ENCODE results near the gene MRPL14.
"Not testable (repeated sequence)": the region's sequence is repeated elsewhere in the genome, so short reads cannot be mapped to it uniquely, and the experiment has no call there.

The MRPL14 gene

DNA sequence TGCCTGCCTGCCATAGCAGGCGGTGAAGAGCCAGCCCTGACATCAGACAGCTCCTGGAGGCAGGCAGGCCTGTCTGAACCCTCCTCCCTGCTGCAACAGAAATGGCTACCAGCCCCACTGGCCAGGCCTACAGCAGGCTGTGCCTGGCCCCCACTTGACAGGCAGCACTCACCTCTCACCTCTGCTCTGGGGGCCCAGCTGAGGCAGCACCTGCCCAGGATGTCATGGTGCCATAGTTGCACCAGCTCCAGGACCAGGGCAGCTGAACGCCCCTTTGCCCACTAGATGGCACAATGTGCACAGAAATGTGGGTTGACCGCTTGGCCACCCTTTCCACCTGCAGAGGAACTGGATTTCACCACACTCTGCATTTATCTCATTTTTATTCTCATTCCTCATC, 30.6 kb downstream of the MRPL14 start:
- DNase-seq, result peak; percentile 57

DNA sequence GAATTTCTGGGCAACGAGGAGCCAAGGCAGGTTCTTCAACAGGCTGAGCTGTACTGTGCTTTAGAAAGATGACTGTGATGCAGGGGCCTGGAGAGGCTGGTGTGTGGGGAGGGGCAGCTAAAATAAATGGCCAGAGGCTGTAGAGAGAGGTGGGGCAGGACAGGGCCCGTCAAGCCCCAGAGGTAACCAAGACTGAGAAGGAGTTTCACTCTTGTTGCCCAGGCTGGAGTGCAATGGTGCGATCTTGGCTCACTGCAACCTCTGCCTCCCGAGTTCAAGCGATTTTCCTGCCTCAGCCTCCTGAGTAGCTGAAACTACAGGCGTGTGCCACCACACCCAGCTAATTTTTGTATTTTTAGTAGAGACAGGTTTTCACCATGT, 32.0 kb downstream of the MRPL14 start:
- DNase-seq, result not testable (repeated sequence)

DNA sequence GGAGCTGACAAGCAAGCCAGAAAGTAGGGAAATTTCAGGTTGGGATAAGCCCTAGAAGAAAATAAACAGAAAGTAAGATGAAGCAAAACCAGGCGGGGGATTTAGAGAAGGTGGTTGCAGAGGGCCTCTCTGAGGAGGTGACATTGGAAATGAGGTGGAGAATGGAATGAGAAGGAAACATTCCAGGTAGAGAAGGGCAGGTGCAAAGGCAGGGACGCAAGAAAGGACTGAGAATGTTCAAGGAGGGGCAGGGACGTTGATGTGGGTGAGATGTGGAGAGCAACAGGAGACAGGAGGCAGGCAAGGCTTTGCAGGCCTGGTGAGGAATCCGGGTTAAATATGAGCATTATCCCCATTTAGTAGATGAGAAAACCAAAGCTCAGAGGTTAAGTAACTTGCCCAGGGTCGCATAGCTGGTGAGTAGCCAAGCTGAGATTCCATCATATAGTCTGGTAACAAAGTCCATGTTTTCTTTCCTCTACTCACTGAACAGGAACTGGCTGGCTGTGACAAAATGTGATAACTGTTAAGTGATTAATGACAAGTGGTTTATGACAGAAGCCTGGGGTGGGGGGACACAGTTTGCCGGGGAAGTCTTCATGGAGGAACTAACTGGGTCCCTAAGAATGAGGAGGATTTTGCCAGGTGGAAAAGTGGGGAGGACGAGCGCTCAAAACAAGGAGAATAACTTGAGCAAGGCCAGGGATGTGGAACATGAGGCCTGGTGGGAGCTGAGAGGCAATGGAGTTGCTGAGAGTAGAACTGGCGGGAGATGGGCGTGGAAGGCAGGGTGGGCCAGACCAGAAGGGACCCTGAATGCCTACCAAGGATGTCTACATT, 32.6 kb downstream of the MRPL14 start:
- DNase-seq, result no peak

DNA sequence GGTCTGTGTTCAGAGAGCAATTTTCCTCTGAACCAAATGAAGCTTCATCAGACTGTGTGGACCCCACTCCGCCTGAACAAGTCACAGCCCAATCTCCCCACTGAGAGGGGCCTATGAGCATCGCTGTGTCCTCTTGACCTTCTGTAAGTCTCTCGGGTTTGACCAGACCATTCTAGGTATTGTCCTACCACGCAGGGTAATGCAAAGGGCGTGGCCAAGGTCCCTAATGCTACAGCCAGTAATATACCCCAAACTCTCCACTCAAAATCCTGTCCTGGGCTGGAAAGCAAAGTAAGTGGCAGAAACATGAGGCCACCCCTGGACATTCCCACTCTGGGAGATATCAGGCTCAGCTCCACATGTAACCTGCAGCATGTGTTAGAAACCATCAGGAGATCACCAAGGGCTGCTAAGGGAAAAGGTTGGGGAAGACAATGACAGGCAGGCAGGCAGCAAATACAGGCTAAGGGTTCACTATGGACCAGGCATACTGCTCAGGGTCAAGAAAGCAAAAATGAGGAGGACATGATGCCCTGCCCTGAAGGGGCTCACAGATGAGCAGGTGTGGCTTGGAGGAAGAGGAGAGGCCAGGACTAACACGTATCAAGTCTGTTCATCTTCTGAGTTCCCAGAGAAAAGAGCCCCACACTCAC, 33.4 kb downstream of the MRPL14 start:
- no peak for DNase-seq

DNA sequence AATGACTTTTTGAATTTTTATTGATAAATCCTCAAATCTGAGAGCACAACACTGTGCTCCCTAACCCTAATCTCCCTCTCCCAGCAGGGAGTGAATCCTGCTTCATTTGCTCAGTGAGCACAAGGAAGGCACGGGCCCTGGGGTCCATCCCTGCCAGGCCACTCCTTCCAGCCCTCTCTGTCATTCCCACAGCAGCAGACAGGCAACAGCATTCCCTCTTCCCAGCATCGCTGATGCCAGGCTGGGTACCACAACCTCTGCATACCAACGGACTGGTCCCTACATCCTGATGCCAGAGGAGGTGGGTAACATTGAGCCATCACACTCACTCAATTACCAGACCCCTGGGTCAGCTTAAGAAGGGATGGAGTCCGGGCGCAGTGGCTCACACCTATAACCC, 34.2 kb downstream of the MRPL14 start:
- no peak for DNase-seq

- DNase-seq, result no peak
Measured at GRCh38 chr6:44091981-44092884, 35.0 kb downstream of the MRPL14 start.

DNA sequence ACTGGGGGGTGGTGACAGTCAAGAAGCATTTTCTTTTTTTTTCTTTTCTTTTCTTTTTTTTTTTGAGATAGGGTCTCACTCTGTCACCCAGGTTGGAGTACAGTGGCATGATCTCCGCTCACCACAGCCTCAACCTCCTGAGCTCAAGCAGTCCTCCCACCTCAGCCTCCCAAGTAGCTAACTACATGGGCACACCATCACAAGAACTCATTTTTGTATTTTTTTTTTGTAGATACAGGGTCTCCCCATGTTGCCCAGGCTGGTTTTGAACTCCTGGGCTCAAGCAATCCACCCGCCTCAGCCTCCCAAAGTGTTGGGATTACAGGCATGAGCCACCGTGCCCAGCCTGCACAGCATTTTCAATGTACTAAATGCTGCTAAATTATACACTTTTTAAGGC, 35.9 kb downstream of the MRPL14 start:
- not testable (repeated sequence) for DNase-seq

DNA sequence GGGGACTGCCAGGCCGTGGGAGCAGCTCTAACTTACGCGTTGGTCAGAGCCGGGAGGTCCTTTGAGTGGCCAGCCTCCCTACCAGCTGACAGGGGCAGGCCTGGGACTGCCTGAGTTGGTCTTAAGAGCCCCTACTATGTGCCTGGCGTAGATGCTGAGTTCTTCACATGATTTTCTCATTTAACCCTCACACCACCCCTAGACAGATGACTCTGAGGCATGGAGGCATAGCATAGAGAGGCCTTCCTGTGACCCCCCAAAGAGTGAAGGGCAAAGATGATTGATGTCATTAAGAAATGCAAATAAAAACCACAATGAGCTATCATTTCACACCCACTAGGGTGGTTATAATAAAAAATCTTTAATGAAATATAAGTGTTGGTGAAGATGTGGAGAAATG, 36.8 kb downstream of the MRPL14 start:
- no peak for DNase-seq

- DNase-seq, result no peak
Measured at GRCh38 chr6:44088827-44089590, 38.2 kb downstream of the MRPL14 start.

GRCh38 chr6:44087623-44088022, 39.6 kb downstream of the MRPL14 start:
- DNase-seq, result no peak

GRCh38 chr6:44086931-44087574, 40.2 kb downstream of the MRPL14 start:
- DNase-seq, result no peak

GRCh38 chr6:44085219-44085618, 42.0 kb downstream of the MRPL14 start:
- no peak for DNase-seq

GRCh38 chr6:44084231-44085014, 42.8 kb downstream of the MRPL14 start:
- no peak for DNase-seq

DNA sequence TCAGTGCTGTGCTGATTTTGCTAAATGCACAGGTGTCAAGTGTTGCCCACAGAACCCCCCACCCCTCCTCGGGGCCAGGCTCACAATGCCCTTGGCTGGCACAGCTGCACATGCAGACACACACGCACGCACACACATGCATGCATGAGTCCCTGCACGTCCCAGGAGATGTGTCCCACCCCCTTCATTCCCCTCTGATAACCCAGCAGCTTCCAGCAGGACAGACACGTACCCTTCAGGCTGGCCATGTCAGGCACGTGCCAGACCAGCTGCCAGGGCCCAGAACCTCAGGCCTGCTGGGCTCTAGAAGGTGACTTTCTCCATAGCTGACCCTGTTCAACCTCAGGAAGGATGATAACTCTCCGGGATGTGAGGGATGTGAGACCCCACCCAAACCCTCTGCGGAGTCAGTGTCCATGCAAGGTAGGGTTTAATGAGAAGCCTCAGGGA, 44.4 kb downstream of the MRPL14 start:
- no peak for DNase-seq

DNA sequence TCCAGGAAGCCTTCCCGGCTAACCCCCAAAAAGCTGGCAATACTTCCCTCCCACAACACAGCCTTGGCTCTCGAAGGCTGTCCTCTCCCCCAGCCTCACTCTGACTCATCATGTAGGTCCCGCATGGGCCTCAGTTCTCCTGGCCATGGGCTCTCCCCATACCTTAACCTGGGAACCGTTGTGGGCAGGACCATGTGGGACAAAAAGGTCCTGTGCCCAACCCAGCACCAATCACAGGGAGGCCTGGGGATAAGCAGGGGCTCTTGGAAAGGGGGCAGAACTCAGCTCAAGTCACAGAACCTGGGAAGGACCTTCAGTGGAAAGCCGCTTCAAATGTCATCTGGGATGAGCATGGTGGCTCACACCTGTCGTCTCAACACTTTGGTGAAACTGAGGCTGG, 45.5 kb downstream of the MRPL14 start:
- no peak for DNase-seq

DNA sequence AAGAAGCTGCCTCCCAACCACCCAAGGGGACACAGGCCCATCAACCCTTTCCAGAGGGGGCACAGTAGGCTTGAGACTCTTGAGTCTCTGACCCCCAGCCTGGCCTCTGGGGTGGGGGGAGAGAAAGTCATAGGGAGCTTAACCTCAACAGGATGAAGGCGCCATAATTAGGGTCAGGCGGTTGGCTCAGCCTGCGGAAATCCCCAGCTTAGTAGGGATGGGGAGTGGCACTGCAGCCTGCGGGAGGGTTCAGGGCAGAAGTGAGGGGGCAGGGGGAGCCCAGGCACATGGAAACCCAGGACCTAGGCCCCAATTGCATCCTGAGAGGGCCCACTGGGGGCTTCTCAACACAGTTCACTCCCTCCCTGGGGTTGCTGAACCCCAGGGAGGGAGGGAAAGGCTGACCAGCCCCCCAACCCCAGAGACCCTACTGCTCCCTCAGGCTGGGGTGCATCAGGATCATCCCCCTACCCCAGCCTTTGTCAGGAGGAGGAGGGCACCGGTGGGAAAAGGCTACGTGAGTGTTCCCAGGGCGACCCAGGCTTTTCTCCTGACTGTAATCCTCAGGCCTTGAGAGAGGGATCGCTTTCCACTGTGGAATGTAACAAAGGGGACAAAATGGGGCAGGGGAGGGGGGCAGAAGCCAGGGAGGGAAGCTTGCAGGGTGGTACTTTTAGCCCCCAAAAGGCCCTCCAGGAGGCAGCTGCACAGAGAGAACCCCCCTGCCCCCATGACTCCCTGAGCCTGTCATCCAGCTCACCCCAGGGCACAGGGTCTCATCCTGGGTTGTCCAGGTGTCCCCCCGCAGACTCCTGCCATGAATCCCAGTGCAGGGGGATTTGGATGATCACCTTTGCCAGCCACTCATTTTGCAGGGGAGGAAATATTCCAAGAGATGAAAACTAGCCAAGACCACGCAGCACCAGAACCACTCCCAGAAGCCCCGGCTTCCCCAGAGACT, 46.4 kb downstream of the MRPL14 start:
- no peak for DNase-seq

DNA sequence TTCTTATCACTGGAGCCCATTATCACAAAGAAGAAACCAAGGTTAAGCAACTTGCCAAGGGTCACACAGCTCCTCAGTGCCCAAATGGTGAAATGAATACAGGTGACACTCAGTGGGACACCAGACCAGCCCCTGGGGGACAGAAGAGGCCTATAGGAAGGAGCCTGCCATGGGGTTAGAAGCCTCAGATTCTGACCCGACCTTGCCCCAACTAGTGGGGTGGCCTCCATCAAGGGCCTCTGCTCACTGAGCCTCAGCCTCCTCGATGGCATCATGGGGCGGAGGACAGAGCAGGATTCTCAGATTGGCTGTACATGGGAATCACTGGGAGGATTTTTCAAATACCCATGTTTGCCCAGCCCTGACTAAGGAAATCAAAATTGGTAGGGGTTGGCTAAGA, 47.6 kb downstream of the MRPL14 start:
- DNase-seq, result no peak

DNA sequence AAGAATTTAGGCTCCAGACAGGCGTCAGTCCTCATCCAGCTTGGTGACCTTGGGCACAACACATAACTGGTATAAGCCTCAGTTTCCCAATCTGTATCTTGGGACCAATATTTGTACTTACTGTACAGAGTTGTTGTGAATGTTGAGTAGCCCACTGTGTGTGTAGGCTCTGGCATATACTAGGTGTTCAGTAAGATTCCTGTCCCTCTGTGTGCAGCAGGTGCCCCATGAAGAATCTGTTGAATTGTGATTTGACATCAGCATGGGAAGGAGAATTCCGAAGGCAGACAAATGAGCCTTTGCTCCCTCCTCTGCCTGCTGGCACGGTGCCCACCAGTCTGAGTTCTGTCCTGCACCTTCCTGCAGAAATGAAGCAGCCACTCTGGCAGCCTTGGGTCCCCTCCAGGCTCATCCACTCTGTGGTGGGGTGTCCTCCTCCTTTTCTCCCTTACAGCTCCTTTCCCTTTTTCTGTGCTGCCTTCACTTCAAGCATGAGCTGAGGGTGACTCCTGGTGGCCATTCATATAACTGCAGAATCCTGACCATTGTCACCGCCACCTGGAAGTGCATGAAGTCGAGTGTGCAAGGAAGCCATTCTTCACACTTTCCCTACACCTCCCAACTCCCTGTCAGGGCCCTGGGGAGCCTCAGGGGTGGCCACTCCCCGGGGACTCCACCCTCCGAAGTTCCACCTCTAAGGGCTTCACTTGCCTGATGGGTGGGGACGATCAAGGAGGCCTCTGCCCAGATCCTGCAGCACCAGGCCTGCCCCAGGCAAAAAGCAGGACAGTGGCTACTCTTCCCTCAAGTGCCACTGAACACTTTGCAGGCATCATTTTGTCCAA, 48.2 kb downstream of the MRPL14 start:
- peak; percentile 55 for DNase-seq

- no peak for DNase-seq
Measured at GRCh38 chr6:44078219-44078826, 48.9 kb downstream of the MRPL14 start.
